Activated T-helper 2 cell treated with anti-CD3 and anti-CD28 coated beads, Interferon-gamma antibody, Interleukin-2, Interleukin-4, amounts not matched to agents 10 μg/mL and 5 μg/mL and 100 μg/mL, durations not matched to agents 14 hours and 24 hours and 36 hours (primary cell): Measurements from ENCODE around the gene BORCS6. TPM values are rescaled to one million over a fixed set of nuclear protein-coding genes. Genes with fewer than 3 reads are reported as not detected.

Source experiments
- DNase-seq: peaks from one replicate; pipeline ENCODE4 v3.0.0; 2021; ENCODE audit warnings: low spot score
- H3K27ac Mint-ChIP-seq: one replicate; pipeline ENCODE4 v1.8.0; 2021; ENCODE audit warnings: mixed read lengths
- H3K27me3 Mint-ChIP-seq: one replicate; pipeline ENCODE4 v1.8.0; 2021; ENCODE audit warnings: low read depth, mixed read lengths
- H3K36me3 Mint-ChIP-seq: one replicate; pipeline ENCODE4 v1.8.0; 2021; ENCODE audit warnings: low read depth, mixed read lengths
- H3K4me1 Mint-ChIP-seq: one replicate; pipeline ENCODE4 v1.8.0; 2021; ENCODE audit warnings: low read depth, mixed read lengths
- H3K4me3 Mint-ChIP-seq: one replicate; pipeline ENCODE4 v1.8.0; 2021; ENCODE audit warnings: low read depth, mild to moderate bottlenecking, moderate library complexity, mixed read lengths
- H3K9me3 Mint-ChIP-seq: one replicate; pipeline ENCODE4 v1.8.0; 2021; ENCODE audit warnings: mixed read lengths
- intact Hi-C: fragments of 100-400 bp; cut with micrococcal nuclease; formaldehyde crosslinking; loops from one replicate; pipeline ENCODE4 v1.15.1; 2023
- total RNA-seq: library from RNA; stranded (reverse); gene quantifications from 2 replicates; pipeline ENCODE4 v1.2.3, GENCODE V29; 2022

Gene BORCS6
- total RNA-seq, 1 donor from 2014 or later, result 8.0 TPM

DNA sequence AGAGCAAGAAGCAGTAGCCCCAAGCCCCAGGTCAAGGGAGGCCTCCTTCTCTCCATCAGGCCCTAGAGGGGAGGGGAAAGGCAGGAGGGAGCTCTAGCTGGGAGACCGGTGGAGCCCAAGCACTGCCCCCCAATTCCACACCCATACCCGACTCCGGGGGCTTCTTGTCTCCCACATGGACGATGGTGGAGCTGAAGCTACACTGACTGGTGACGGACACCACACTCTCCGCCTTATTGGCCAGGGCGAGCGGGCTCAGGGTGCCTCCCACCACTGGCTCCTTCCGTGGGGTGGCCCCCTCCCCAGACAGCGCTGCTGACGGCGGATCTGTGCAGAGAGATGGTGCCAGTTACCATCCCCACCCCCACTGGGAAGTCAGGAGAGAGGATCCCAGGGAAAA lies 44.2 kb downstream of the BORCS6 start:
- no peak overlapping the region for H3K4me3 Mint-ChIP-seq
- H3K27me3 Mint-ChIP-seq, result no peaks in the 10 kb centered on the region
- no peaks in the 10 kb centered on the region for H3K4me1 Mint-ChIP-seq
- H3K36me3 Mint-ChIP-seq, result peaks cover 68% of the 10 kb centered on the region
- intact Hi-C loops, result no loop called here
- no peaks in the 10 kb centered on the region for H3K9me3 Mint-ChIP-seq
- H3K27ac Mint-ChIP-seq, result no peak overlapping the region
- DNase-seq, result no peak

DNA sequence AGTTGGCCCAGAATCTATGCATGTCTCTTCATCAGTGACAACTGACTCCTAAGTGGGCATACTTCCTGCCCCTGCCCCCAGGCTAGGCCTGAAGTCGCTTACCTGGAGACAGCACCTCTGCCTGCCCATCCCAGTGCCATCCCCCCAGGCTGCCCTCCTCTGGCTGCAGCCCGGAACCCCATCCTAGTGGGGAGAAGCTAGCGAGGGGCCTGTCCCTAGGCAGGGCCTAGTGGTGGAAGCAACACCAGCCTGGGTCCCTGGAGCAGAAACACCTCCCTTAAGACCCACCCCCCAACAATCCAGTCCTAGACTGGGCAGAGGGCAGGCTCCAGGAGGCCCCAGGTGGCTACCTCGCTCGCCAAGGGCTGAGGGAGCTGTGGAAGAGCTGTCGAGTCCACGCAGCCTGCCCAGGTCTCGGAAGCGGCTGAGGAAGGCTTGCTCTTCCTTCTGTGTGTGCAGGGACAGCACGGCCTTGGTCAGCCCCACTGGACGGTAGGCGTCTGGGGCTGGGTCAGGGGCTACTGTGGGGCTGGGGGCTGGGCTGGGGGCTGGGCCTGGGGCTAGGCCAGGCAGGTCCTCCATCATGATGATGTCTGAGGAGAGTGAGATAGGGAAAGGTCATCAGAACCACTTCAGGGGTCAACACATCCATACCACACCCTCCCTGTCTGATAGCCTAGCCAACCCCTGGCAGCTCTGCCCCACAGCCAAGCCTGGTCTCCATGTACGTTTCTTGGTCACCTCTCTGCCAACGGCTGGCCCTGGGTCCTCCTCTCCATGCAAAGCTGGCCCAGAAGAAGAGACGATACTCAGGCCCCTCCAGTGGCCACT lies 45.4 kb downstream of the BORCS6 start:
- DNase-seq, result no peak
- Mint-ChIP-seq H3K27me3 (no peaks in the 10 kb centered on the region), H3K27ac (no peak overlapping the region), H3K36me3 (peaks cover 66% of the 10 kb centered on the region), H3K4me1 (no peaks in the 10 kb centered on the region), H3K9me3 (no peaks in the 10 kb centered on the region), H3K4me3 (no peak overlapping the region)
- intact Hi-C loops, result no loop called here

DNA sequence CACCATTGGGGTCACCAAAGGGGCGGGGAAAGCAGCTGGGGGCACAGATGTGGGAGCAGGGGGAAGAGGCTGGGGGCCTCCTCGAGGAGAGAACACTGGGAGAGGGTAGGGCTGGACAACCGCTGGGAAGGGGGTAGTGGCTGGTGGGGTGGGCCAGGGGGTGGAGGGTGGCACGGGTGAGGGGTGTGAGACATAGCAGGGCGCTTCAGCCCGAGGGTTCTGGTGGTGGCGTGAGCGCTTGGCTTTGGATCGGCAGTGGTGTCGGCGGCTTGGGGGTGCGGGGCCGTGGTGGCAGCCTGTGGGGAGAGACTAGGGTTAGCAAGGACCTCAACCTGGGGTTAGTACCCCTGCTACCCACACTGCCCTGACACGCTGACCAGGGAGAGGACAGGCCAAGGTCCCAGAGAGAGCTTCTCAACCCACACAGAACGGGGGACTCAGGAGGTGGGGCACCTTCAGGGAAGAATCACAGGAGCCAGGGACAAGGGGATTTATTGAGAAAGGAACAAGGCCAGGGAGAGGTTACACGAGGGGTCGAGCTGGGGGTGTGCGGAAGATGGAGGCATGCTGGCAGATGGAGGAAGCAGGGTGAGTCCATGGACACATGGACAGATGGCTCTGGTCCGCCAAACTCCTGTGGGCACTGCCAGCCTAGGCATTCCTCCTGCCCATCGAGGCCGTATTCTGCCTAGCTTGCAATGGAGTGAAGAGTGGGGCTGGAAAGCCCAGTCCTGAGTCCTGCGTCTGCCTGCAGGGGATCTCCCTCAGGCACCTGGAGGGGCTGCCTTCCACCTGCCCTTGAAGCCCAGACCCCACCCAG lies 46.2 kb downstream of the BORCS6 start:
- no peak for DNase-seq
- no peaks in the 10 kb centered on the region for H3K4me1 Mint-ChIP-seq
- H3K27me3 Mint-ChIP-seq, result no peaks in the 10 kb centered on the region
- H3K4me3 Mint-ChIP-seq, result no peak overlapping the region
- peaks cover 61% of the 10 kb centered on the region for H3K36me3 Mint-ChIP-seq
- no peak overlapping the region for H3K27ac Mint-ChIP-seq
- H3K9me3 Mint-ChIP-seq, result no peaks in the 10 kb centered on the region
- intact Hi-C loops, result no loop called here

DNA sequence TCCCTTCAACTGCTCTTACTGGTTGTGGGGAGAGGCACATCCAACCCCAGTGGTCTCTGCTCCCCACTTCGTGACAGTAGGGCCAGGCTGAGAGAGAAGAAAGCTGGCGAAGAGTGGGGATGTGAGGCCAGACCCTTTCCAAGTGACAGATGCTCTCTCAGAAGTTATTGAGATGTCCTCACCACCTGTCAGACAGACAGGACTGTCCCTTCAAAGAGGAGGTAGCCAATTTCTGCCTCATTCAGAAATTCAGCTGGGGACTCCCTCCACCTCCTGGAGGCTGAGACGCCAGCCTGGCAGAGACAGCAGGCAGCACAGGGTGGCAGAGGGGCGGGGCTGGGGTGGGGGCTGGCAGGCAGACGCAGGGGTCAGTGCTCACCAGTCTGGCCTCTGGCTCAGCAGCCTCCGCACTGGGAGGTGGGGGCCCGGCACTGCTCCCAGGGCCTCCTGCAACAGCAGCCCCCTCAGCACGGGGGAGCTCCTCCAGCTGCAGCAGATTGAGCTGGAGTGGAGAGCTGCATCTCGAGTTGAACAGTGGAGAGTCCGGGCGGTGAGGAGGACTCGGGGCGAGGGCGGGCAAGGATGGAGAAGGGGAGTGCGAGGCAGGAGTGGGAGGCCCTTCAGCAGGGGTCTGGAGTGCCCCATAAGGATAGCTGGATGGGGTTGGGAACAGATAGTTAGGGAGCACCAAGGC lies 46.9 kb downstream of the BORCS6 start:
- no peak overlapping the region for H3K4me3 Mint-ChIP-seq

DNA sequence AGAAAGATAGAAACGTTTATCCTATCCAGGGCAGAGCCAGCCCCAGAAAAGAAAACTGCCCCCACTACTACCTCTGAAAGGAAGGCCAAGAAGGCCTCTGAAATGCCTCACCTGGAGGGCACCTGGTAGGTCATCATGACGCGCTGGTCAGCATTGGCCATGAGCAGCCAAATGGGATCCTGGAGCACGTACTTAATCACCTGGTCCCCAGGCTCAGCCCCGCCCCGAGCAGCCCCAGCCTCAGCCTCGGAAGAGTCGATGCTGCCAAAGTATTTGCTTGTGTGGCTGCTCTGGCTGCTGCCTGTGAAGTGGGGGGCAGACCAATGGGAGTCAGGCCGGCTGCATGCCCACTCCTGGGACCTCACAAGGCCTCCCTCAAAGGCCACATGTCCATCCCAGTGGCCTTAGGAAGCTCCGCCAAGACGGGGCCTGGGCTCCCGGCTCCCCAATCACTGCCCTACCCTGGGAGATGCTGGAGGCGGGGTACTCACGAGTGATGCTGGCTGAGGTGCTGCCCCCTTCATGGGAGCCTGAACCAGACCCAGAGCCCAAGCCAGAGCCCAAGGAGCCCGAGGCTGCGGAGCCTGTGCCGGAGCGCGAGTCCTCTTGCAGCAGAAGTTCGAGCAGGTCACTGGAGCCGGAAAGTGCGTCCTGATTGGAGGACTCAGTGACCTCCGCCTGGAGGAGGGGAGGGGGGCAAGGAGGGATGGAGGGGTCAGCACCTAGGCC lies 47.7 kb downstream of the BORCS6 start:
- H3K36me3 Mint-ChIP-seq, result peaks cover 49% of the 10 kb centered on the region
- no peak overlapping the region for H3K27ac Mint-ChIP-seq
- no peaks in the 10 kb centered on the region for H3K9me3 Mint-ChIP-seq
- H3K4me1 Mint-ChIP-seq, result no peaks in the 10 kb centered on the region
- H3K4me3 Mint-ChIP-seq, result no peak overlapping the region
- DNase-seq, result no peak
- H3K27me3 Mint-ChIP-seq, result no peaks in the 10 kb centered on the region
- intact Hi-C loops, result no loop called here

More for the DNA sequence above, 46.9 kb downstream of the BORCS6 start:
- Mint-ChIP-seq H3K4me1 (no peaks in the 10 kb centered on the region), H3K36me3 (peaks cover 54% of the 10 kb centered on the region), H3K27ac (no peak overlapping the region), H3K27me3 (no peaks in the 10 kb centered on the region), H3K9me3 (no peaks in the 10 kb centered on the region)
- DNase-seq, result no peak
- intact Hi-C loops, result no loop called here

DNA sequence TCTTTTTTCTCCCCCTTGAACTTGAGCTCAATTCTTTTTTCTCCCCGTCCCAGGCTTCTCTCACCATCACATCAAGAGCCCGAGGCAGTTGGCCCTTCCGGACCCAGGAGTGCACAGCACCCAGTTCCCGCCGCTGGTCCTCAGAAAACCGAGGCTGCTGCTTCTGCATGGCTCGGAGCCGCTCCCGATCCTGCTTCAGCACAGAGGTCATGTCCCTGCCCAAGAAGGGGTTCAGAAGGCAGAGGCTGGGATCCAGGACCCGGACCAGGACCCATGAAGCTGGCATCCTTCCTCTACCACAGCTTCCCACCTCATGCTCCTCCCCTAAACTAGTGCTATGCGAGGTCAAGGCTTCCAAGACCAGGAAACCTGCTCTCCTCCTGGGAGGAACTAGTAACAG lies 48.2 kb downstream of the BORCS6 start:
- Mint-ChIP-seq H3K36me3 (peaks cover 45% of the 10 kb centered on the region), H3K27me3 (peaks cover 1% of the 10 kb centered on the region), H3K27ac (peak overlapping the region; percentile 29), H3K4me1 (peaks cover under 1% of the 10 kb centered on the region), H3K9me3 (no peaks in the 10 kb centered on the region), H3K4me3 (no peak overlapping the region)
- intact Hi-C loops, result no loop called here
- no peak for DNase-seq

DNA sequence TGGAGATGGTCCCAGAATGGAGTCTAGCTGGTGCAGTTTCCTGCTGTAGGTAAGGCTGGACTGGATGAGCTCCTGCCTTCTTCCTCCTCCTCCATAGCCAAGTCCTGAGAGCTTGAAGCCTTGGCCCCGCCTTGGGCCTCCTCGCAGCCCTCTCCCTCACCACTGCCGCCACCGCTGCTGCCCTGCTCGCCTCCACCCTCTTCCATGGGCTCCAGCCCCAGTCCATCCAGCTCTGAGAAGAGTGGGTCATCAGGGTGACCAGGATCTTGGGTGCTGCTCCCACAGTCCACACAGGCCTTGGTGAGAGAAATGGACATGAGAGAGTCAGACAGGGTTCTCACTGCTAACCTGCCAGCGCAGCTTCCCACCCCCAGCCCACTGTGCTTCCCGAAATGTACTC lies 48.9 kb downstream of the BORCS6 start:
- intact Hi-C loops, result no loop called here
- H3K27me3 Mint-ChIP-seq, result peaks cover 2% of the 10 kb centered on the region

DNA sequence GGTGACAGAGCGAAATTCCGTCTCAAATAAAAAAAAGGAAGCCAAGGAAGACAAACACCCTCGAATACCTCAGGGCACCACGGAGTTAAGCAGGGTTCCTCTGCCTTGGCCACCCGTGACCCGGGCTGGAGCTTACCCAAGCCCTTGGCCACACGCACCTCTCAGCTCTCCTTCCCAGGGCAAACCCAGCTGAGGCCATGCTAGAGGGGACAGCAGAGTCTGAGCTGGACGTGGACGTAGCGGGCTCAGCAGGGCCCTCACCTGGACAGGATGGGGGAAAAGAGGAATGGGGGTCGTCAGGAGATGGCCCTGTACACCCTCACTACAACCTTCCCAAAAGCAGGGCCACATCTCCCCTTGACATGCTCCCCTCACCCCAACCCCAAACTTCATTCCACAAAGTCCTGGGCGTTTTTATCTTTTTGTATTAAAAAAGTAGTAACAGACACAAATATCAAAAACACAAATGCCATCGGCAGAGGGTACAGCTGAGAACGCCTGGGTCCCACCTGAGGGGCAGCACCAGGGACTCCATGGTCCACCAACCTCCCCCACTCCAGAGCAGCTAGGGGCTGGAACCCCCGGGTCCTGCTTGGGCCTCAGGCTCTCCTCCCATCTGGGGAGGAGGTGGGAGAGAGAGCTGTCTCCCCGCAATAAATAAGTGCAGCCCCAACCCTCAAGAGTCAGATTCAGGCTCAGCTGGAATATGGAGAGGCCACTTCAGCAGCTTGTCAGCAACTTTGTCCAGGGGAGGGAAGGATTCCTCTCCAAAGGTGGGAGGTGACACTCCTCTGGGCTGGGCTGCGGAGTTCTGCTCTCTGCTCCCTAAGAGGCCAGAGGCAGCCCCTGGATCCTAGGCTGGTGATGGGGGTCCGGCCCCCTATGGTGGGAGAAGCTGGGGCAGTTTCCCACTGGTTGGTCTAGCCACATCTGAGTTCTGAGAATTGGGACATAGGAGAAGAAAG lies 49.6 kb downstream of the BORCS6 start:
- no peaks in the 10 kb centered on the region for H3K9me3 Mint-ChIP-seq
- H3K36me3 Mint-ChIP-seq, result peaks cover 32% of the 10 kb centered on the region
- no peak for DNase-seq
- H3K27ac Mint-ChIP-seq, result peak overlapping the region; percentile 12
- intact Hi-C loops, result no loop called here
- H3K4me1 Mint-ChIP-seq, result peaks cover 2% of the 10 kb centered on the region
- peaks cover 2% of the 10 kb centered on the region for H3K27me3 Mint-ChIP-seq
- H3K4me3 Mint-ChIP-seq, result no peak overlapping the region

More for the DNA sequence above, 48.9 kb downstream of the BORCS6 start:
- no peak overlapping the region for H3K27ac Mint-ChIP-seq
- H3K9me3 Mint-ChIP-seq, result no peaks in the 10 kb centered on the region
- no peak for DNase-seq
- H3K36me3 Mint-ChIP-seq, result peaks cover 38% of the 10 kb centered on the region
- no peak overlapping the region for H3K4me3 Mint-ChIP-seq
- H3K4me1 Mint-ChIP-seq, result peaks cover 2% of the 10 kb centered on the region

DNA sequence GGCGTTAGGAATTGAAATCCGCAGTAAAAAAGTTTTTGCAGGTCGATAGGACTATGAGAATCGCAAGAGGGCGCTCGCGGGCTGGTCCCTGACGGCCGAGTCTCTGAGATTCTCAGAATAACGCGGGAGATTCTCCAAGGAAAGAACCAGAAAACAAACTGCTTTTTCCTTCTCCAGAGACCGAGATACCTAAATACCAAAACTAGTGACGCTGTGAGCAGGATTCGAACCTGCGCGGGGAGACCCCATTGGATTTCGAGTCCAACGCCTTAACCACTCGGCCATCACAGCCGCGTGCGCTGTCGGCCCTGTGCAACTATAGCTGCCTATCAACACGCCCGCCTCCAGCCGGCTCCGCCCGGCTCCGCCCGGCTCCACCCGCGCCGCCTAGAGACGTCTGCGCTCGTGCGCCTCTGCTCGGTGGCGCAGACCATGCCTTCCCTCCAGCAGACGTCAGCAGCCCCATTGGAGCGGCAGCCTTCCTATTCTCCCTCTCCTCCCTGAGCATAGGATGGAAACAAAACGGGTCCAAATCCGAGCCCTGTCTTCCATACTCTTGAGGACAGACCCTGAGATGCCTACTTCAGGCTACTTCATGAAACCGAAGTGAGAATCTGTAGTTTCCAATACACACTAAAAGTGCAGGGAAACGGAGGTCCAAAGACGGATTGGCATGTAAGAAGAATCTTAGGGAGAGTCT lies 51.2 kb downstream of the BORCS6 start:
- H3K4me1 Mint-ChIP-seq, result peaks cover 2% of the 10 kb centered on the region
- DNase-seq, result peak; percentile 97
- H3K9me3 Mint-ChIP-seq, result no peaks in the 10 kb centered on the region
- intact Hi-C loops, result loop anchor here (1.0 kb wide), 7 partner anchors 12 to 156 kb away; partner anchors contain the start of gene SLC25A35
- H3K27me3 Mint-ChIP-seq, result peaks cover 5% of the 10 kb centered on the region
- H3K36me3 Mint-ChIP-seq, result peaks cover 19% of the 10 kb centered on the region
- H3K27ac Mint-ChIP-seq, result no peak overlapping the region
- no peak overlapping the region for H3K4me3 Mint-ChIP-seq

DNA sequence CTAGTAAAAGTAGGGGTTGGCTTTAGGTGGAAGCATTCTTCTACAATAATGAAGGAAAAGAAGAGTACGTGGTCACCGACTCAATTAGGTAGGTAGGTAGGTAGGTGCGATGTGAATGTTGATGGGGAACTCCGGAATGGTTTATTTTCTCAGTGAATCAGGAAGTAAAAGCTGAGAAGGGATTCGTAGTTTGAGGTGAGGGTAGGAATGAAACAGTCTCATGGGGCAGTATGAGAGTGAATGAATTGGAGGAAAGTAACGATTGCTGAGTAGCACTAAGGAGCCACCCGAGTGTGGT lies 51.7 kb downstream of the BORCS6 start:
- no peaks in the 10 kb centered on the region for H3K9me3 Mint-ChIP-seq
- H3K4me1 Mint-ChIP-seq, result peaks cover 2% of the 10 kb centered on the region
- H3K27me3 Mint-ChIP-seq, result peaks cover 5% of the 10 kb centered on the region
- H3K36me3 Mint-ChIP-seq, result peaks cover 14% of the 10 kb centered on the region
- DNase-seq, result no peak
- H3K4me3 Mint-ChIP-seq, result no peak overlapping the region
- H3K27ac Mint-ChIP-seq, result no peak overlapping the region
- intact Hi-C loops, result loop anchor here (1.0 kb wide), 2 partner anchors 12 to 157 kb away; partner anchors contain the start of gene SLC25A35
